AML-193 (cell line): ENCODE results near the gene CCNF.

Source experiments
- DNase-seq, 2 experiments: peaks; one replicate each; lab custom pipeline; 2025; lab: John Stamatoyannopoulos, UW

The CCNF gene

GRCh38 chr16:2485811-2486507, 56.7 kb downstream of the CCNF start:
- no peak for DNase-seq

- DNase-seq = peak; percentile 65 to 73
Observed at GRCh38 chr16:2486645-2487516, 57.6 kb downstream of the CCNF start.

GRCh38 chr16:2487517-2487842, 58.2 kb downstream of the CCNF start:
- DNase-seq = no peak

GRCh38 chr16:2487903-2488531, 58.8 kb downstream of the CCNF start:
- peak; percentile 44 to 63 for DNase-seq

GRCh38 chr16:2489581-2489980, 60.3 kb downstream of the CCNF start:
- no peak for DNase-seq

GRCh38 chr16:2490190-2491105, 61.2 kb downstream of the CCNF start:
- DNase-seq = no peak

- DNase-seq = no peak
Observed at GRCh38 chr16:2492292-2492691, 63.0 kb downstream of the CCNF start.

GRCh38 chr16:2493605-2494004, 64.4 kb downstream of the CCNF start:
- no peak for DNase-seq

- no peak for DNase-seq
Observed at GRCh38 chr16:2494616-2495015, 65.4 kb downstream of the CCNF start.

GRCh38 chr16:2495041-2495440, 65.8 kb downstream of the CCNF start:
- DNase-seq = no peak

GRCh38 chr16:2496223-2497115, 67.2 kb downstream of the CCNF start:
- no peak for DNase-seq

- DNase-seq = no peak
Observed at GRCh38 chr16:2497116-2497630, 67.9 kb downstream of the CCNF start.

GRCh38 chr16:2497695-2498484, 68.6 kb downstream of the CCNF start:
- DNase-seq = no peak

GRCh38 chr16:2498531-2499253, 69.4 kb downstream of the CCNF start:
- no peak for DNase-seq

- DNase-seq = no peak
Observed at GRCh38 chr16:2499454-2499853, 70.2 kb downstream of the CCNF start.

- no peak for DNase-seq
Observed at GRCh38 chr16:2499890-2500429, 70.7 kb downstream of the CCNF start.

- no peak for DNase-seq
Observed at GRCh38 chr16:2500430-2500917, 71.2 kb downstream of the CCNF start.

GRCh38 chr16:2500918-2501750, 71.9 kb downstream of the CCNF start:
- peak; percentile 41 to 51 for DNase-seq
